Keratinocyte (primary cell): Measurements from ENCODE around the gene TNS3. TPM values are rescaled to one million over a fixed set of nuclear protein-coding genes. Genes with fewer than 3 reads are reported as not detected.

Experiments used
- DNase-seq: peaks from one replicate; pipeline ENCODE4 v3.0.0-alpha.2; 2011; ENCODE audit warnings: low read depth, missing footprints, low spot score
- FAIRE-seq: peaks from 2 replicates; lab custom pipeline; 2011; peaks lifted over from hg19 to GRCh38; lab: Jason Lieb, UNC
- H2AFZ ChIP-seq: 2 replicates; pipeline ENCODE4 v1.6.0; 2012; ENCODE audit warnings: low read length, control low read depth, inconsistent platforms; ENCODE audit not compliant: control insufficient read depth
- H3K27ac ChIP-seq: 2 replicates; pipeline ENCODE4 v1.5.1; 2011; ENCODE audit warnings: low read length; ENCODE audit not compliant: control insufficient read depth, insufficient read depth
- H3K27me3 ChIP-seq: 3 replicates; pipeline ENCODE4 v1.6.0; 2011; ENCODE audit warnings: low read length; ENCODE audit not compliant: control insufficient read depth, insufficient read depth; ENCODE audit errors: extremely low read depth
- H3K36me3 ChIP-seq, 2 experiments: 2 replicates in 1 of 2; 3 replicates in 1 of 2; pipeline ENCODE4 v1.5.1; 2011; ENCODE audit warnings: low read length in 2 of 2, mild to moderate bottlenecking in 1 of 2; ENCODE audit not compliant: control insufficient read depth in 2 of 2, insufficient read depth in 2 of 2; ENCODE audit errors: extremely low read depth in 1 of 2
- H3K4me1 ChIP-seq: 3 replicates; pipeline ENCODE4 v1.5.1; 2011; ENCODE audit warnings: low read length; ENCODE audit not compliant: control insufficient read depth, insufficient read depth; ENCODE audit errors: extremely low read depth
- H3K4me2 ChIP-seq: 3 replicates; pipeline ENCODE4 v1.6.0; 2011; ENCODE audit warnings: low read depth, low read length; ENCODE audit not compliant: control insufficient read depth, insufficient read depth; ENCODE audit errors: extremely low read depth
- H3K4me3 ChIP-seq, 3 experiments: fragments of 200-600 bp in 1 of 3; sonication (generic) in 1 of 3; 2 replicates in 2 of 3; 3 replicates in 1 of 3; pipeline ENCODE4 v1.5.1; 2011 to 2016; ENCODE audit warnings: low read length in 3 of 3, mild to moderate bottlenecking in 3 of 3, control low read depth in 2 of 3, inconsistent platforms in 1 of 3, low read depth in 1 of 3, mixed read lengths in 1 of 3, mixed run types in 1 of 3, moderate library complexity in 1 of 3; ENCODE audit not compliant: control insufficient read depth in 2 of 3, insufficient read depth in 2 of 3; ENCODE audit errors: extremely low read depth in 1 of 3
- H3K79me2 ChIP-seq: 2 replicates; pipeline ENCODE4 v1.6.0; 2012; ENCODE audit warnings: low read length; ENCODE audit not compliant: control insufficient read depth, insufficient read depth
- H3K9ac ChIP-seq: 3 replicates; pipeline ENCODE4 v1.6.0; 2011; ENCODE audit warnings: low read length; ENCODE audit not compliant: control insufficient read depth, insufficient read depth; ENCODE audit errors: extremely low read depth
- H3K9me1 ChIP-seq: 3 replicates; pipeline ENCODE4 v1.6.0; 2011; ENCODE audit warnings: low read length; ENCODE audit not compliant: control insufficient read depth, insufficient read depth; ENCODE audit errors: extremely low read depth
- H3K9me3 ChIP-seq: 2 replicates; pipeline ENCODE4 v1.5.1; 2012; ENCODE audit warnings: low read depth, low read length; ENCODE audit not compliant: control insufficient read depth
- H4K20me1 ChIP-seq: 3 replicates; pipeline ENCODE4 v1.6.0; 2011; ENCODE audit warnings: low read length; ENCODE audit not compliant: control insufficient read depth, insufficient read depth; ENCODE audit errors: extremely low read depth
- EZH2 ChIP-seq: IDR thresholded peaks from one replicate; pipeline ENCODE4 v1.6.1; 2012; ENCODE audit warnings: inconsistent platforms, mild to moderate bottlenecking, low read length, moderate library complexity
- dilution Hi-C: fragments of 300-500 bp; cut with MboI; formaldehyde crosslinking; loops from one replicate; pipeline ENCODE4 v1.7.0; 2020; ENCODE audit warnings: low sequenced_read_pairs; ENCODE audit not compliant: extremely low pct_ligation_motif_present
- polyA plus RNA-seq, 5 experiments: library from polyadenylated mRNA; depleted of rRNA in 3 of 5; stranded (reverse) in 3 of 5; stranded (forward) in 1 of 5; unstranded in 1 of 5; fragments of >200 nt; gene quantifications; 1 replicate in 1 of 5; 2 replicates in 3 of 5; 3 replicates in 1 of 5; pipeline versions ENCODE4 v1.2.1 to v1.2.3, GENCODE V29; 2011 to 2012; ENCODE audit warnings: missing spikeins in 2 of 5, low read depth in 1 of 5, low replicate concordance in 1 of 5
- TF ChIP-seq, protein P1 (sequence below), 3 experiments: IDR thresholded peaks in 1 of 3; conservative IDR thresholded peaks in 1 of 3; optimal IDR thresholded peaks in 1 of 3; 2 replicates in 2 of 3; 3 replicates in 1 of 3; pipeline versions ENCODE3 to v1.5.1; 2011; ENCODE audit warnings: low read length in 3 of 3, mild to moderate bottlenecking in 3 of 3, moderate library complexity in 2 of 3, control low read depth in 1 of 3, inconsistent platforms in 1 of 3; ENCODE audit not compliant: insufficient read depth in 2 of 3; ENCODE audit errors: extremely low read depth in 1 of 3

The TNS3 gene
- polyA plus RNA-seq, 1 donor (not counting 4 experiments of a cell fraction or from before 2014, with no cell fraction given): 3.9 TPM

DNA sequence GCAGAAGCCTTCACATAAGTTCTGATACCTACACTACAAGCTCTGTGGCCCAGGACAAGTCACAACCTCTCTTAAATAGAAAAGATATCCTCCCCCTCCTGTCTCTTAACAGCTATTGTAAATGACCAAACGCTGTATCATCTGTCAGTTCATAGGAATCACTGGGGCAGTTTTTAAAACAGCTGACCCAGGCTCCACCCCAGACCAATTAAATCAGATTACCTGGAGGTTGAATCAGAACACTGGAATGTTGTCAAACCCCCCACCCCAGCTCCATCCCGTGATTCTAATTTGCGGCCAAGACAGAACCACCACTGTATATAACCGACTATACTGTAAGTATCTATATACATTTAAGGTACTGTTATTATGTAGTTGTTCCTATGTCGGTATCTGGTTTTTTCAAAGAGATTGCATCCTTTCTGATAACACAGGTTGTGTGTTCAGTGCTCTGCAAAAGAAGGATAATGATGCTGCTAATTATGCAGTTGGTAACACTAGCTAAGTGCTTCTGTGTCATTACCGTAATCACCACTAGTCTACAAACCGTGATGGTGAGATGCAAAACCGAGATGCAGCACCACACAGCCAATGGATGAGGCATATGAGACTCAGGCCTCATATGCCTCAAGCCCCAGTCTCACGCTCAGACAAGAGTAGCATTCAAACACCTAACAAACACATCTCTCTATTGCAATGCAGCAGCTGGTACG lies 47.4 kb downstream of the TNS3 start:
- Histone ChIP-seq H3K9ac (no peak overlapping the region), H2AFZ (peak overlapping the region; percentile 26), H3K4me1 (peaks cover 32% of the 10 kb centered on the region), H4K20me1 (no peaks in the 10 kb centered on the region), H3K79me2 (no peaks in the 10 kb centered on the region), H3K27me3 (peaks cover 14% of the 10 kb centered on the region), H3K4me3 (no peak overlapping the region), H3K9me3 (no peaks in the 10 kb centered on the region), H3K4me2 (peak overlapping the region; percentile 35), H3K9me1 (no peaks in the 10 kb centered on the region), H3K36me3 (no peaks in the 10 kb centered on the region), H3K27ac (peak overlapping the region; percentile 46)
- TF ChIP-seq EZH2: no peak
- TF ChIP-seq, protein P1, sequence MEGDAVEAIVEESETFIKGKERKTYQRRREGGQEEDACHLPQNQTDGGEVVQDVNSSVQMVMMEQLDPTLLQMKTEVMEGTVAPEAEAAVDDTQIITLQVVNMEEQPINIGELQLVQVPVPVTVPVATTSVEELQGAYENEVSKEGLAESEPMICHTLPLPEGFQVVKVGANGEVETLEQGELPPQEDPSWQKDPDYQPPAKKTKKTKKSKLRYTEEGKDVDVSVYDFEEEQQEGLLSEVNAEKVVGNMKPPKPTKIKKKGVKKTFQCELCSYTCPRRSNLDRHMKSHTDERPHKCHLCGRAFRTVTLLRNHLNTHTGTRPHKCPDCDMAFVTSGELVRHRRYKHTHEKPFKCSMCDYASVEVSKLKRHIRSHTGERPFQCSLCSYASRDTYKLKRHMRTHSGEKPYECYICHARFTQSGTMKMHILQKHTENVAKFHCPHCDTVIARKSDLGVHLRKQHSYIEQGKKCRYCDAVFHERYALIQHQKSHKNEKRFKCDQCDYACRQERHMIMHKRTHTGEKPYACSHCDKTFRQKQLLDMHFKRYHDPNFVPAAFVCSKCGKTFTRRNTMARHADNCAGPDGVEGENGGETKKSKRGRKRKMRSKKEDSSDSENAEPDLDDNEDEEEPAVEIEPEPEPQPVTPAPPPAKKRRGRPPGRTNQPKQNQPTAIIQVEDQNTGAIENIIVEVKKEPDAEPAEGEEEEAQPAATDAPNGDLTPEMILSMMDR (optimal IDR thresholded peaks at IDR 0.05 in 1 of 3, IDR thresholded peaks at IDR 0.05 in 1 of 3, conservative IDR thresholded peaks at IDR 0.05 in 1 of 3; ENCODE audit: extremely low read depth in 1 of 3, insufficient read depth in 2 of 3, low read length in 3 of 3): peak; percentile 26 to 40 (median 36)
- dilution Hi-C loops: loop anchor here (10.0 to 25.0 kb wide), 2 partner anchors 50 to 97 kb away; no protein-coding TSS in a partner anchor
- FAIRE-seq (peak; percentile 94), DNase-seq (peak; percentile 35)

DNA sequence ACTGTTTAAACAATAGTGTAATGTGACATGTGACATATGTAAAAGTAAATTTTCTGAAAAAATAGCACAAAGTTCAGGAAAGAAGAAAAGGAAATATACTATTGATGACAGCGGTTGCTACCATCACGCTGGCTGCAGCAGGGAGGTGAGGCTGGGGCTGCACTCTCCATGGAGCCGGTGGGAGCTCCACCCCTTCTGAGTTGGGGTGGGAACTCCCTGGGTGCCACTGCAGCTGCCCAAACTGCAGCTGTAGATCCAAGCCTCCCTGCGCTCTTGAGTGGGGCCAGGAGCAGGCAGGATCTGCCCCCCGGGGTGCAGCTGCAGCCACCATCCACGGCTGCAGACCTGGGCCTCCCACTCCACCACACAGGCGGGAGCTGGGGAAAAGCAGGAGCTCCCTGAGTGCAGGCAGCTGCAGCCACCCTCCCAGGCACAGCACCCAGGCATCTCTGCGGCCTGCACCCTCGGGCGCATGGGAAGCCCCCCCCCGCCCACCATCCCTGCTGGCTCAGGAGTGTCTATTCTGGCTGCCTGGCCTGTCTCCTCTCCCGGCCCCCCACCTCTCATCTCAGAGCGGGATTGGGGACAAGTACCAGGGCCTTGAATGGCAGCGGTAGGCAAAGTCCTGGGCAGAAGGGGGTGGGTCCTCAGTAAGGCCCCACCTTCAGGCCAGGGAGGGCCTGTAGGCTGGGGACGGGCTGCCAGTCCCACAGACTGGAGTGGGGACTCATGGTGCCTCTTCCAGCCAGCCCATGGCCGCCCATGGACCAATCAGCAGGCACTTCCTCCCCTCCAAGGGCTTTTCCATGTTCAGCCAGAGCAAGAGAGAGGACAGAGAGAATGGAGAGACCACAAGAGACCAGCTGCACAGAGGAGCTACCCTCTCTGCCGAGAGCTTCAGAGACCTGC lies 50.1 kb downstream of the TNS3 start:
- no peak for TF ChIP-seq EZH2
- TF ChIP-seq, protein P1 (optimal IDR thresholded peaks at IDR 0.05 in 1 of 3, IDR thresholded peaks at IDR 0.05 in 1 of 3, conservative IDR thresholded peaks at IDR 0.05 in 1 of 3; ENCODE audit: extremely low read depth in 1 of 3, insufficient read depth in 2 of 3, low read length in 3 of 3): no peak
- Histone ChIP-seq H3K9ac (no peak overlapping the region), H3K9me1 (no peaks in the 10 kb centered on the region), H2AFZ (no peak overlapping the region), H3K4me3 (no peak overlapping the region), H3K27me3 (peaks cover 14% of the 10 kb centered on the region), H3K9me3 (no peaks in the 10 kb centered on the region), H3K27ac (no peak overlapping the region), H4K20me1 (no peaks in the 10 kb centered on the region), H3K79me2 (no peaks in the 10 kb centered on the region), H3K36me3 (no peaks in the 10 kb centered on the region), H3K4me1 (peaks cover 32% of the 10 kb centered on the region), H3K4me2 (no peak overlapping the region)
- FAIRE-seq (no peak), DNase-seq (no peak)
- dilution Hi-C loops: loop anchor here (10.0 to 25.0 kb wide), 2 partner anchors 47 to 95 kb away; no protein-coding TSS in a partner anchor
